Retinal pigment epithelial cell (primary cell): ENCODE data around the gene CCDC107.
"Not testable (repeated sequence)": the region's sequence is repeated elsewhere in the genome, so short reads cannot be mapped to it uniquely, and the experiment has no call there.

ENCODE experiments used
- DNase-seq: peaks from one replicate; pipeline ENCODE4 v3.0.0-alpha.2; 2010; ENCODE audit warnings: low read depth
- H3K4me3 ChIP-seq: 2 replicates; pipeline ENCODE4 v1.5.1; 2011; ENCODE audit warnings: mild to moderate bottlenecking, low read length, control low read depth, moderate library complexity
- CTCF ChIP-seq: conservative IDR thresholded peaks from 2 replicates; pipeline ENCODE4 v1.5.1; 2011; ENCODE audit warnings: low read depth, low read length, control low read depth, inconsistent platforms

Gene CCDC107

DNA sequence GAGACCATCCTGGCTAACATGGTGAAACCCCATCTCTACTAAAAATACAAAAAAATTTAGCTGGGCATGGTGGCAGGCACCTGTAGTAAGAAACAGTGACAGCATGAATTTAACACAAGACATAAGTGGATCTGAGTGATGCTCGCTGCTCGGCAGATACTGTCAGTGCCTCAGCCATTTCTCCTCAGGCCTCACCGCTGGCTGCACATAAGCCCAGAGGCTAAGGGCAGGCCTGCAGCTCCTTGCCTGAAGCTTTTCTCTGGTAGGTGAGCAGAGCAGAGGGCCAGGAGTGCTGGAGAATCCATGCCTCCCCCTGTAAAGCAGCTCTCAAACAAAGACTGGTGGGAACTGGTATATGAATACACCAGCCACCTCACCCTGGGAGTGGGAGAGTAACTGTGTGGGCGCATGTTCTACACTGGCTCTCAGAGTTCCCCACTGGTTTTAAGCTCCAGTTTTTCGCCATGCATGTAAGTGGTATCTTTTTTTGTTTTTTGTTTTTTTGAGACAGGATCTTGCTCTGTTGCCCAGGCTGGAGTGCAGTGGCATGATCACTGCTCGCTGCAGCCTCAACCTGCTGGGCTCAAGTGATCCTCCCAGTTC is 29.6 kb upstream of the CCDC107 start:
- no peak for DNase-seq
- no peak for TF ChIP-seq CTCF
- H3K4me3 ChIP-seq: no peak overlapping the region

DNA sequence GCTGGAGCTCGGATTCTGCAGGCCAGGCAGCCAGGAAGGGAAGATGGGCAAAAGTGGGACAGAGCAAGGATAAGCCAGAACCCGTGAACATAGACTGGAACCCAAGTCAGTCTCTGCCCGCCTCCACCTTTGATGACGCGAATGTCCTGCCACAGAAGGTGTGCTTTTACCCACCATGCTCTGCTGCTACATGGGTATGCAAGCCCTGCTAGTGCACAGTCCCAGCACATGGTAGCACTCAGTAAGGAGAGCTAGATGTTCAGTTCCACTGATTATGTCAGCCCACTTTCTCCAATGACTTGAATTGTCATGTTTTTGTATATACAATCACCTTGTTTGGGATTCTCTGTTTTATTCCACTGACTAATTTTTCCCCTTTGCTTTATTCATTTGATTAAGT is 28.5 kb upstream of the CCDC107 start:
- DNase-seq: no peak
- no peak for TF ChIP-seq CTCF
- H3K4me3 ChIP-seq: no peak overlapping the region

DNA sequence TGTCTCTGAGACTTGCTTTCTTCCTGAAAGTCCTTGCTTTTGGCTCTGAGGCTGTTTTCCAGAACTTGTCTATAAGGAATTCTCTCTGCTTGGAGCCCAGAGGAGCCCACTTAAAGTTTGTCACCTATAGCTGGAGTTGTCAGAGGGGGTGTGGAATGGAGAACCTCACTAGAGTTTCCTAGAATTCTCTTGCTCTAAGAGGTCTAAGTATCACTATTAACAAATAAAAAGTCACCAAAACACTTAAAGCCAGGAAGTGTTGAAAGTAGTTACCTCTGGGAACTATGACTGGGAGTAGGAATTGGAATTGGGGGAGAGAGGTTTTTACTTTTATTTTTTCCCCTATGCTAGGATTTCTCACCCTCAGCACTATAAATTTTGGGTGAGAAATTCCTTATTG is 22.4 kb upstream of the CCDC107 start:
- TF ChIP-seq CTCF: no peak
- no peak overlapping the region for H3K4me3 ChIP-seq
- no peak for DNase-seq

DNA sequence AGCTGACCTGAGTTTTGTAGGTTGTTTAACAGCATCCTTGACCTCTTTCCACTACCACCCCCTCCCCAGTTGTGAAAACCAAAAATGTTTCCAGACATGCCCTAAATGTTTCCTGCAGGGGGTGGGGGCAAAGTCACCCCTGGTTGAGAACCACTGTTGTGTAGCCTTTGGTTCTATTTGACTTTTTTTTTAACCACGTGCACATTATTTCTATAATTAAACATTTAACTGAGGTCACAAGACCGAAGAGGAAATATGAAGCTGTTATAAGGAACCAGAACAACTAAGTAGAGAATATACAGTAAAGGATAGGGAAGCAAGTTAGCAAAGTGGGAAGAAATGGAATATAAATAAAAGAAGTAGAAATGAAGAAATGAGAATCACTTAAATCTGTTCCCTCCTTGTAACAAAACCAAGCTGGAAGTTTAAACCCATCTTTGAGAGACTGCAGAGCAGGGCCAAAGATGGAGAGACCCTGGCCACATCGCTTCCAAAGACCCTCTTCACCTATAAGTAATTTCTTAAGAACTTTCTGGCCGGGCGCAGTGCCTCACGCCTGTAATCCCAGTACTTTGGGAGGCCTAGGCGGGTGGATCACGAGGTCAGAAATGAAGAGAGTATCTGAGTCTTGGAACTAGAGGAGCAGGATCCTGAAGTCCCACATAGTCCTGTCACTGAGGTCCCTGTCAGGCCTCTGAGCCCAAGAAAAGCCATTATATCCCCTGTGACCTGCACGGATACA is 21.8 kb upstream of the CCDC107 start:
- H3K4me3 ChIP-seq: no peak overlapping the region
- TF ChIP-seq CTCF: no peak
- DNase-seq: no peak

- DNase-seq, H3K4me3 ChIP-seq: not testable (repeated sequence)
Observed at GRCh38 chr9:35636877-35637246, 21.2 kb upstream of the CCDC107 start.

- not testable (repeated sequence) for H3K4me3 ChIP-seq, DNase-seq
Observed at GRCh38 chr9:35637427-35637955, 20.6 kb upstream of the CCDC107 start.

GRCh38 chr9:35638751-35639150 is 19.3 kb upstream of the CCDC107 start:
- not testable (repeated sequence) for H3K4me3 ChIP-seq, DNase-seq

DNA sequence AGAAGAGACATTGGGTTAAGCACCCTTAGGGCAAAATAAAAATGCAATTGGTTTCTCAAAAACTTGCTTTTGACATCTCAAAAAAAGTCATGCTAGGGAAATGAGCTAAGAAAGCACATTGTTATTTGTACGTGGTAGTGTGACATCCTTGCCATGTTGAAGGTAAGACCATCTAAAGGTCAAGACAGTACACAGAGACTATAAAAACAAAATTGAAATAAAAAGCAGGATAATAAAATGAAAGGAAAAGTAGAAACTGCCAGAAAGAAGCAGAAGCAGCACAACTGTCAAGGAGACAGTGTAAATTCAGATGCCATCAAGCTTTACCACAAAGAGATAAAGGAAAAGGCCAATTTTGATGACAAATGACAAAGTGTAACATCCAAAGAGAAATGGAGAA is 18.9 kb upstream of the CCDC107 start:
- not testable (repeated sequence) for DNase-seq, H3K4me3 ChIP-seq

DNA sequence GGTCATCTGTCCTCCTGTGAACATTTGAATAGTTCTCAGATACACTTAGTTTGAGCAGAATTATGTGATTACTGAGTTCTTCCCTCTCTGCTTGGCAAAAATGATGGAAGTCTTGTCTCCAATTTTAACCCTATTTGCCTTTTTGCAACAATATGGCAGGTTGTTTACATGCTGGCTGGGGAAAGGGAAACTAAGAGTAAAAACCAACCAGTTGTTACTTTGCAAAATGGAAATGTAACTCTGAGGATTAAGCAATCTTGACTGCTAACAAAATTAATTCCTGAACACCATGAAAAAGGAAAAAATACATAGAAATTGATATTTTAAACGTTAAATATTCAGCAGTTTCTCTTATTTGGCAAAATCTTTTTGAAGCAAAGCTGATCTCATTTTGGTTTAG is 18.5 kb upstream of the CCDC107 start:
- no peak overlapping the region for H3K4me3 ChIP-seq
- DNase-seq: no peak
- no peak for TF ChIP-seq CTCF

- H3K4me3 ChIP-seq, DNase-seq: not testable (repeated sequence)
Observed at GRCh38 chr9:35640431-35640830, 17.7 kb upstream of the CCDC107 start.

GRCh38 chr9:35641478-35641877 is 16.6 kb upstream of the CCDC107 start:
- not testable (repeated sequence) for DNase-seq, H3K4me3 ChIP-seq
